H1 (cell line): ENCODE measurements around the gene CSNK2A3. TPM values are rescaled to one million over a fixed set of nuclear protein-coding genes. Genes with fewer than 3 reads are reported as not detected.

Source experiments
- CTCF ChIA-PET: fragments of 300-600 bp; sonication (Branson Sonifier 250); formaldehyde crosslinking; loops from one replicate; lab custom pipeline; 2021; ENCODE audit not compliant: partially characterized antibody; lab: Charles Lee
- POLR2A ChIA-PET: fragments of 300-600 bp; sonication (Branson Sonifier 250); formaldehyde crosslinking; loops from one replicate; lab custom pipeline; 2021; ENCODE audit warnings: inconsistent platforms; ENCODE audit not compliant: partially characterized antibody; lab: Charles Lee
- DNase-seq, 2 experiments: peaks; one replicate each; pipeline versions ENCODE4 v3.0.0 to v3.0.0-alpha.2; 2010 to 2022; ENCODE audit warnings: low spot score in 2 of 2, low read depth in 1 of 2, mixed read lengths in 1 of 2
- FAIRE-seq: peaks from 2 replicates; lab custom pipeline; 2011; peaks lifted over from hg19 to GRCh38; lab: Jason Lieb, UNC
- H2AFZ ChIP-seq: 2 replicates; pipeline ENCODE4 v1.8.1; 2012; ENCODE audit warnings: low read length, inconsistent platforms
- H2AK5ac ChIP-seq: 2 replicates; pipeline ENCODE4 v1.6.1; 2013; ENCODE audit warnings: low read depth, low read length
- H2BK120ac ChIP-seq: replicated peaks from 2 replicates; pipeline ENCODE3; 2013; ENCODE audit warnings: low read depth, low read length, inconsistent platforms
- H2BK12ac ChIP-seq: 2 replicates; pipeline ENCODE4 v1.6.1; 2013; ENCODE audit warnings: low read depth, low read length
- H2BK15ac ChIP-seq: 2 replicates; pipeline ENCODE4 v1.6.1; 2013; ENCODE audit warnings: low read length
- H2BK20ac ChIP-seq: 2 replicates; pipeline ENCODE4 v1.6.1; 2013; ENCODE audit warnings: low read length
- H2BK5ac ChIP-seq: 2 replicates; pipeline ENCODE4 v1.6.1; 2013; ENCODE audit warnings: low read depth, low read length
- H3K14ac ChIP-seq: 2 replicates; pipeline ENCODE4 v1.6.1; 2013; ENCODE audit warnings: inconsistent platforms; ENCODE audit not compliant: insufficient read length
- H3K18ac ChIP-seq: 2 replicates; pipeline ENCODE4 v1.6.1; 2013; ENCODE audit warnings: low read length; ENCODE audit errors: extremely low read depth
- H3K23ac ChIP-seq: 2 replicates; pipeline ENCODE4 v1.6.1; 2013; ENCODE audit warnings: inconsistent platforms; ENCODE audit not compliant: insufficient read length
- H3K23me2 ChIP-seq: 2 replicates; pipeline ENCODE4 v1.6.1; 2013; ENCODE audit warnings: low read depth, low read length
- H3K27ac ChIP-seq: 2 replicates; pipeline ENCODE4 v1.6.1; 2011; ENCODE audit warnings: low read depth, low read length, inconsistent platforms
- H3K27me3 ChIP-seq, 4 experiments: replicated peaks in 1 of 4; 1 replicate in 1 of 4; 2 replicates in 3 of 4; pipeline versions ENCODE4 v1.6.1 to v1.8.1; 2011 to 2013; ENCODE audit warnings: low read length in 3 of 4, mild to moderate bottlenecking in 3 of 4, inconsistent platforms in 2 of 4, mixed read lengths in 2 of 4, moderate library complexity in 1 of 4; ENCODE audit not compliant: control insufficient read depth in 3 of 4, insufficient read depth in 3 of 4; ENCODE audit errors: extremely low read depth in 1 of 4
- H3K36me3 ChIP-seq, 4 experiments: 2 replicates each; pipeline versions ENCODE4 v1.6.1 to v1.8.1; 2011 to 2013; ENCODE audit warnings: mild to moderate bottlenecking in 4 of 4, low read length in 3 of 4, moderate library complexity in 2 of 4, control low read depth in 1 of 4, inconsistent platforms in 1 of 4; ENCODE audit not compliant: insufficient read depth in 4 of 4, control insufficient read depth in 2 of 4
- H3K4ac ChIP-seq: replicated peaks from 2 replicates; pipeline ENCODE3; 2013; ENCODE audit warnings: low read length, low read depth, mixed read lengths, inconsistent platforms; ENCODE audit not compliant: insufficient read length
- H3K4me1 ChIP-seq, 4 experiments: replicated peaks in 1 of 4; 1 replicate in 1 of 4; 2 replicates in 3 of 4; pipeline versions ENCODE4 v1.6.1 to v1.8.1; 2011 to 2013; ENCODE audit warnings: low read length in 3 of 4, inconsistent platforms in 2 of 4, mixed read lengths in 1 of 4; ENCODE audit not compliant: insufficient read depth in 4 of 4, control insufficient read depth in 3 of 4
- H3K4me2 ChIP-seq, 2 experiments: 2 replicates each; pipeline versions ENCODE4 v1.6.1 to v1.8.1; 2011 to 2013; ENCODE audit warnings: low read depth in 2 of 2, low read length in 2 of 2, control low read depth in 1 of 2, inconsistent platforms in 1 of 2, mild to moderate bottlenecking in 1 of 2; ENCODE audit not compliant: insufficient read depth in 1 of 2
- H3K4me3 ChIP-seq, 4 experiments: fragments of 200-600, 300-600 bp in 1 of 4; sonication (generic), shearing (Covaris generic), sonication (Bioruptor Twin) in 1 of 4; 2 replicates each; pipeline versions ENCODE4 v1.5.1 to v1.8.1; 2011 to 2016; ENCODE audit warnings: low read length in 4 of 4, low read depth in 3 of 4, control low read depth in 2 of 4, inconsistent platforms in 2 of 4, mild to moderate bottlenecking in 2 of 4, mixed read lengths in 1 of 4, moderate library complexity in 1 of 4; ENCODE audit not compliant: insufficient read depth in 2 of 4; ENCODE audit errors: extremely low read depth in 1 of 4
- H3K56ac ChIP-seq: replicated peaks from 2 replicates; pipeline ENCODE3; 2013; ENCODE audit warnings: low read depth, mild to moderate bottlenecking, mixed read lengths, low read length, inconsistent platforms; ENCODE audit not compliant: insufficient read length
- H3K79me1 ChIP-seq: 2 replicates; pipeline ENCODE4 v1.6.1; 2013; ENCODE audit warnings: low read depth, low read length, control low read depth
- H3K79me2 ChIP-seq, 2 experiments: 2 replicates each; pipeline versions ENCODE4 v1.6.1 to v1.8.1; 2012 to 2013; ENCODE audit warnings: low read length in 2 of 2, mild to moderate bottlenecking in 2 of 2, inconsistent platforms in 1 of 2; ENCODE audit not compliant: insufficient read depth in 2 of 2, control insufficient read depth in 1 of 2
- H3K9ac ChIP-seq, 4 experiments: replicated peaks in 1 of 4; 1 replicate in 1 of 4; 2 replicates in 3 of 4; pipeline versions ENCODE4 v1.6.1 to v1.8.1; 2011 to 2013; ENCODE audit warnings: low read depth in 3 of 4, low read length in 3 of 4, control low read depth in 2 of 4, mild to moderate bottlenecking in 2 of 4, moderate library complexity in 2 of 4, inconsistent platforms in 1 of 4; ENCODE audit errors: extremely low read depth in 1 of 4
- H3K9me3 ChIP-seq, 2 experiments: 2 replicates each; pipeline versions ENCODE4 v1.6.1 to v1.8.1; 2012 to 2013; ENCODE audit warnings: mild to moderate bottlenecking in 2 of 2, moderate library complexity in 2 of 2, control low read depth in 1 of 2, inconsistent platforms in 1 of 2, low read depth in 1 of 2, low read length in 1 of 2, mixed read lengths in 1 of 2; ENCODE audit not compliant: insufficient read depth in 2 of 2
- H4K20me1 ChIP-seq, 2 experiments: replicated peaks in 1 of 2; 2 replicates each; pipeline versions ENCODE3 to v1.8.1; 2011 to 2013; ENCODE audit warnings: inconsistent platforms in 2 of 2, low read length in 2 of 2, mild to moderate bottlenecking in 1 of 2; ENCODE audit not compliant: insufficient read depth in 2 of 2, control insufficient read depth in 1 of 2
- H4K5ac ChIP-seq: 2 replicates; pipeline ENCODE4 v1.6.1; 2013; ENCODE audit warnings: low read length, low read depth, mixed read lengths, inconsistent platforms; ENCODE audit not compliant: insufficient read length
- H4K8ac ChIP-seq: 2 replicates; pipeline ENCODE4 v1.8.0; 2013; ENCODE audit warnings: mild to moderate bottlenecking, moderate library complexity, low read length, inconsistent platforms; ENCODE audit not compliant: insufficient read depth; ENCODE audit errors: extremely low read depth
- H4K91ac ChIP-seq: replicated peaks from 2 replicates; pipeline ENCODE3; 2013; ENCODE audit warnings: low read length, mixed read lengths, inconsistent platforms; ENCODE audit not compliant: insufficient read length
- CBX8 ChIP-seq: fragments of 300-800, 300-1000 bp; sonication (generic); IDR thresholded peaks from 2 replicates; pipeline ENCODE4 v1.7.1; 2016; ENCODE audit warnings: low read depth, low read length, borderline replicate concordance
- CHD1 ChIP-seq: IDR thresholded peaks from 2 replicates; pipeline ENCODE4 v1.6.1; 2012; ENCODE audit warnings: low read depth, low read length, improper control_type of control experiment
- CHD2 ChIP-seq: IDR thresholded peaks from 2 replicates; pipeline ENCODE4 v1.6.1; 2012; ENCODE audit warnings: low read length, improper control_type of control experiment
- JUN ChIP-seq: IDR thresholded peaks from 2 replicates; pipeline ENCODE4 v1.6.1; 2011; ENCODE audit warnings: low read depth, mild to moderate bottlenecking, improper control_type of control experiment, low read length
- KDM1A ChIP-seq: fragments of 200-600, 300-600 bp; sonication (generic); IDR thresholded peaks from 2 replicates; pipeline ENCODE4 v1.7.1; 2016; ENCODE audit warnings: mild to moderate bottlenecking, low read length, borderline replicate concordance
- MAFK ChIP-seq: IDR thresholded peaks from 2 replicates; pipeline ENCODE4 v1.6.1; 2012; ENCODE audit warnings: low read depth, mild to moderate bottlenecking, improper control_type of control experiment, low read length
- RAD21 ChIP-seq, 2 experiments: IDR thresholded peaks in 1 of 2; conservative IDR thresholded peaks in 1 of 2; 2 replicates each; pipeline ENCODE4 v1.6.1; 2011; ENCODE audit warnings: low read depth in 2 of 2, low read length in 2 of 2, improper control_type of control experiment in 1 of 2, inconsistent platforms in 1 of 2, mild to moderate bottlenecking in 1 of 2, moderate library complexity in 1 of 2
- SAP30 ChIP-seq: fragments of 300-600 bp; sonication (generic); IDR thresholded peaks from 2 replicates; pipeline ENCODE4 v1.7.1; 2012; ENCODE audit warnings: low read length, moderate library complexity, mild to moderate bottlenecking, inconsistent platforms; ENCODE audit not compliant: insufficient read depth, insufficient replicate concordance
- SIRT6 ChIP-seq: IDR thresholded peaks from one replicate; pipeline ENCODE4 v1.7.1; 2012; ENCODE audit warnings: low read length, inconsistent platforms
- SRF ChIP-seq: IDR thresholded peaks from 2 replicates; pipeline ENCODE4 v1.6.1; 2011; ENCODE audit warnings: mild to moderate bottlenecking, low read depth, low read length, moderate library complexity
- YY1 ChIP-seq: IDR thresholded peaks from 2 replicates; pipeline ENCODE4 v1.6.1; 2011; ENCODE audit warnings: low read depth, mild to moderate bottlenecking, low read length
- WGBS, 2 experiments: shearing (Covaris generic) in 1 of 2; methylation state at CpG; one replicate each; pipeline versions ENCODE4 v1.1.6 to v1.1.7; 2013 to 2015; ENCODE audit warnings: low lambda C conversion rate in 2 of 2, mixed read lengths in 2 of 2, inconsistent platforms in 1 of 2, low coverage in 1 of 2, missing lambda C conversion rate in 1 of 2; ENCODE audit not compliant: insufficient replicate concordance in 2 of 2, insufficient coverage in 1 of 2, insufficient read length in 1 of 2; ENCODE audit errors: extremely low coverage in 1 of 2, missing lambda C conversion rate in 1 of 2; 5-methylcytosine and 5-hydroxymethylcytosine counted together
- polyA plus RNA-seq, 7 experiments: library from polyadenylated mRNA; depleted of rRNA in 3 of 7; stranded (reverse) in 5 of 7; unstranded in 2 of 7; fragments of >200 nt in 5 of 7; fragments of 200-250 nt in 2 of 7; gene quantifications; 1 replicate in 5 of 7; 2 replicates in 1 of 7; 4 replicates in 1 of 7; pipeline versions ENCODE4 v1.2.1 to v1.2.3, GENCODE V29; 2011 to 2013; ENCODE audit warnings: missing spikeins in 2 of 7, mixed read lengths in 2 of 7
- total RNA-seq: library from RNA; stranded (reverse); fragmentation: NEBNext Ultra II Directional; extraction: Animal tissue kit (Norgen Biotek cat#: 25700); gene quantifications from 2 replicates; pipeline ENCODE4 v1.2.1, GENCODE V29; 2021
- TF ChIP-seq, protein P1 (sequence below), 3 experiments: IDR thresholded peaks; 1 replicate in 2 of 3; 2 replicates in 1 of 3; pipeline versions ENCODE4 v1.5.1 to v1.6.1; 2011; ENCODE audit warnings: low read length in 3 of 3, mild to moderate bottlenecking in 3 of 3, inconsistent platforms in 2 of 3, low read depth in 1 of 3, moderate library complexity in 1 of 3; ENCODE audit not compliant: insufficient read depth in 1 of 3; ENCODE audit errors: control extremely low read depth in 1 of 3

Gene CSNK2A3
- total and polyA plus RNA-seq, 2 of the 8 experiments (the other 6 are each of a cell fraction or from before 2014, with no cell fraction given), result 0.69 to 1.0 TPM

DNA sequence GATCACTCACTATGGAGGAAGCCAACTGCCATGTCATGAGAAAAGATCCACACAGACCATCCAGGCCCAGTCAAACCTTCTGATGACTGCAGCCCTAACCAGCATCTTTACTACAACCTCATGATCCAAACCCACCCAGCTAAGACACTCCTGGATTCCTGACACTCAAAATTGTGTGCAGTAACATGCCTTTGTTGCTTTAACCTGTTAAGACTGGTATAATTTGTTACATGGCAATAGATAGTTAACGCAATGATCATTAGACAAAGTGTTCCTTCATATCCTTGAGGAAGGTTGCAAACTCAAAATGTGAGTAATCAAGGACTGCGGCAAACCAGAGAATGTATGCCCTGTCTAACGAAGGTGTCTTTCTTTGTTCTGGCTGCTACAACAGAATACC, 47.1 kb upstream of the CSNK2A3 start:
- no peak overlapping the region for H4K5ac ChIP-seq
- H4K91ac ChIP-seq, result no peak overlapping the region
- no peak overlapping the region for H2AK5ac ChIP-seq
- no peaks in the 10 kb centered on the region for H3K79me1 ChIP-seq
- H2AFZ ChIP-seq, result no peak overlapping the region
- no peak overlapping the region for H4K8ac ChIP-seq
- H3K9me3 ChIP-seq, result no peaks in the 10 kb centered on the region
- no peak overlapping the region for H2BK5ac ChIP-seq
- H3K23ac ChIP-seq, result no peak overlapping the region
- no peak overlapping the region for H3K4me3 ChIP-seq
- no peak overlapping the region for H3K14ac ChIP-seq
- no peak overlapping the region for H2BK12ac ChIP-seq
- CTCF ChIA-PET, result interaction anchor here (0.5 to 4.0 kb wide), 24 partner anchors 11 to 748 kb away, joined by 3 to 24 read pairs (median 3); no protein-coding TSS in a partner anchor
- H2BK20ac ChIP-seq, result no peak overlapping the region
- no peaks in the 10 kb centered on the region; a peak in 1 of 7 replicates for H3K27me3 ChIP-seq
- H3K36me3 ChIP-seq, result no peaks in the 10 kb centered on the region
- H2BK120ac ChIP-seq, result no peak overlapping the region
- peaks cover 0 to 13% (median 4%) of the 10 kb centered on the region in 4 experiments; a peak in 4 of 7 replicates for H3K4me1 ChIP-seq
- H3K9ac ChIP-seq, result no peak overlapping the region
- H2BK15ac ChIP-seq, result no peak overlapping the region
- no peak overlapping the region for H3K18ac ChIP-seq
- no peak overlapping the region for H3K56ac ChIP-seq
- no peaks in the 10 kb centered on the region for H3K79me2 ChIP-seq
- DNase-seq (no peak), FAIRE-seq (no peak)
- no peak overlapping the region for H3K4me2 ChIP-seq
- no peak overlapping the region for H3K4ac ChIP-seq
- H3K23me2 ChIP-seq, result no peaks in the 10 kb centered on the region
- POLR2A ChIA-PET, result no interaction called here
- WGBS, 2 experiments, result 93% methylated on average over 3 of the region's 3 CpGs; no CpG with 5 or more reads in 1 of the 2 experiments
- H4K20me1 ChIP-seq, result no peaks in the 10 kb centered on the region
- no peak overlapping the region for H3K27ac ChIP-seq
- no peak for TF ChIP-seq MAFK
- TF ChIP-seq CHD2, result no peak
- no peak for TF ChIP-seq SRF
- TF ChIP-seq KDM1A, result no peak
- TF ChIP-seq CBX8, result no peak
- no peak for TF ChIP-seq YY1
- TF ChIP-seq SAP30, result no peak
- no peak for TF ChIP-seq CHD1
- TF ChIP-seq, protein P1, sequence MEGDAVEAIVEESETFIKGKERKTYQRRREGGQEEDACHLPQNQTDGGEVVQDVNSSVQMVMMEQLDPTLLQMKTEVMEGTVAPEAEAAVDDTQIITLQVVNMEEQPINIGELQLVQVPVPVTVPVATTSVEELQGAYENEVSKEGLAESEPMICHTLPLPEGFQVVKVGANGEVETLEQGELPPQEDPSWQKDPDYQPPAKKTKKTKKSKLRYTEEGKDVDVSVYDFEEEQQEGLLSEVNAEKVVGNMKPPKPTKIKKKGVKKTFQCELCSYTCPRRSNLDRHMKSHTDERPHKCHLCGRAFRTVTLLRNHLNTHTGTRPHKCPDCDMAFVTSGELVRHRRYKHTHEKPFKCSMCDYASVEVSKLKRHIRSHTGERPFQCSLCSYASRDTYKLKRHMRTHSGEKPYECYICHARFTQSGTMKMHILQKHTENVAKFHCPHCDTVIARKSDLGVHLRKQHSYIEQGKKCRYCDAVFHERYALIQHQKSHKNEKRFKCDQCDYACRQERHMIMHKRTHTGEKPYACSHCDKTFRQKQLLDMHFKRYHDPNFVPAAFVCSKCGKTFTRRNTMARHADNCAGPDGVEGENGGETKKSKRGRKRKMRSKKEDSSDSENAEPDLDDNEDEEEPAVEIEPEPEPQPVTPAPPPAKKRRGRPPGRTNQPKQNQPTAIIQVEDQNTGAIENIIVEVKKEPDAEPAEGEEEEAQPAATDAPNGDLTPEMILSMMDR (IDR thresholded peaks at IDR 0.05; ENCODE audit: control extremely low read depth in 1 of 3, insufficient read depth in 1 of 3, low read depth in 1 of 3, low read length in 3 of 3), result no peak
- no peak for TF ChIP-seq RAD21 (IDR thresholded peaks at IDR 0.05 in 1 of 2, conservative IDR thresholded peaks at IDR 0.05 in 1 of 2; ENCODE audit: low read depth in 2 of 2, low read length in 2 of 2)
- TF ChIP-seq JUN, result no peak
- TF ChIP-seq SIRT6, result no peak
